HG03139 (cell line): Measurements from ENCODE around the gene SLC44A5.
A peak's percentile ranks its signal among the peaks of the same experiment; 100 is the strongest.
"Not testable (repeated sequence)": the region's sequence is repeated elsewhere in the genome, so short reads cannot be mapped to it uniquely, and the experiment has no call there.

ENCODE experiments used
- ATAC-seq: cut with Tn5 transposase; IDR thresholded peaks from one replicate; pipeline ENCODE4 v1.9.1; 2021; ENCODE audit not compliant: unreplicated experiment

Gene SLC44A5

GRCh38 chr1:75469586-75470173 is 141.2 kb downstream of the SLC44A5 start:
- ATAC-seq = no peak

- ATAC-seq = no peak
Measured at GRCh38 chr1:75461808-75462325, 149.0 kb downstream of the SLC44A5 start.

GRCh38 chr1:75449998-75450397 is 160.9 kb downstream of the SLC44A5 start:
- ATAC-seq = no peak

- ATAC-seq = no peak
Measured at GRCh38 chr1:75444220-75444619, 166.7 kb downstream of the SLC44A5 start.

DNA sequence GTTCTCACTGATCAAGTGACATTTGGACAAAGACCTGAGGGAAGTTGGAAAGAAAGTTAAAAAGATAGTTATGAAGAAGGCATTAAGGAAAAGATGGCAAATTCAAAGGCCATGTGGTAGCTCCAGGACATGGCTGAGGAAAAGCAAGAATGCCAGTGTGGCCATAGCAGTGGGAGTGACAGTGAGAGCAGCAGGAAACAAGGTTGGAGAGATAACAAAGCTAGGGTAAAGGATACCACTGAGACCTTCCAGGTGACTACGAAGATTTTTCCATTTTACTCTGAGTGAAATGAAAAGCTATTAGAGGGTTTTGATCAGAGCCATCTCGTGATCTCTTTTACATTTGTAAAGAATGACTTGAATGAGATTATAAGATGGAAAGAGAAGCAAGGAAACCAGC is 170.6 kb downstream of the SLC44A5 start:
- no peak for ATAC-seq

GRCh38 chr1:75438355-75438754 is 172.6 kb downstream of the SLC44A5 start:
- ATAC-seq = no peak

DNA sequence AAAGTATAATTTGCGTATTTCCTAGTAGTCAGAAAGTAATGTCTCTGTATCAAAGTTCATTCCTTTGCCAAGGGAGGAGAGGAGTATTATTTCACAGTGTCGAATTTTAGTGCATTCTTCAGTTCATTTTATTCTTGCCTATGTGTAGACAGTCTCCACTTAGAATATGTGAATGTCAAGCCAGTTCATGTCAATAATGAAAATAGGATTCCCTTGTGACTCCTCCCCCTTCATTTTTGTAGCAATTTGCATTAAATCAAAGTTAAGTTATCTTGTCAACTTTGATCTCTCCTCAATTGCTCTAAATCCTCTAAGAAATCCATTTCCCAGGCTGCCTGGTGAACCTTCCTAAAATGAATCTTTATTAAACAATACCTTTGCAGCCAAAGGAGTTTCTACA is 179.1 kb downstream of the SLC44A5 start:
- no peak for ATAC-seq

GRCh38 chr1:75430526-75430925 is 180.4 kb downstream of the SLC44A5 start:
- ATAC-seq = no peak

DNA sequence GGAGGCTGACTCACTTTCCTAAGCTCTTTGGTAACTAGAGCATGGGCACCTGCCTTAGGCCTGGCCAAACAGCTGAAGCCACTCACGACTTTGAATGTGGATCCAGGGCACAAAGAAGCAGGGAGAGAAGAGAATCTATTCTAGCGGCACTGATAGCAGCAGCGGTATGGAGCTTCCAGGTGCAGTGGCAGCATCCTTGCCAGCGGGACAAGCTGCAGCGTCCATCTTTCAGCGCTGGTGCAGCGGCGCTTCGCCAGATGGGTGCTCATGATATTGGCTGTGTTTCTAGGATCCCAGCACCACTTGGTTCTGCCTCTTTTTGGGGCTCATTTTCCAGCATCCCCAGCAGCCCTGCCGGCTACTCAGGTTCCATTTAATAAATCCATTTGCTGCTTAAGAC is 184.2 kb downstream of the SLC44A5 start:
- no peak for ATAC-seq

GRCh38 chr1:75425001-75425650 is 185.8 kb downstream of the SLC44A5 start:
- no peak for ATAC-seq

DNA sequence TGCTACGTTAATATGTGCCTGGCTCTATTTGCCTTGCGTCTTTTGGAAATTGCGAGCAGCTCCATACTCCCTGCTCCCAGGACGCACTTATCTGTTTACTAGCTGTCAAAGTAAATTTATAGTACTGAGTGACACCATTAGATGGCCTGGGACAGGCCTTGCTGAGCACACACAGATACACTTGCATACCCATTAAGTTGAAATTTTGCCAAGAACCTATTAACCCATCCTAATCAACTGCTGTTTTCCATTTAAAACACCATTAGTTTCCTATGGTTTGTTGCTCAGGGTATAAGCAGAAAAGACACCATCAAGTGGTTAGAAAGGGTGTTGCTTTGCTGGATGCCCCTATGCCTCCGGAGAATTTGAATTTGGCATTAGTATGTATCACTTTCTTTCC is 187.3 kb downstream of the SLC44A5 start:
- ATAC-seq = no peak

GRCh38 chr1:75423136-75423535 is 187.8 kb downstream of the SLC44A5 start:
- ATAC-seq = no peak

DNA sequence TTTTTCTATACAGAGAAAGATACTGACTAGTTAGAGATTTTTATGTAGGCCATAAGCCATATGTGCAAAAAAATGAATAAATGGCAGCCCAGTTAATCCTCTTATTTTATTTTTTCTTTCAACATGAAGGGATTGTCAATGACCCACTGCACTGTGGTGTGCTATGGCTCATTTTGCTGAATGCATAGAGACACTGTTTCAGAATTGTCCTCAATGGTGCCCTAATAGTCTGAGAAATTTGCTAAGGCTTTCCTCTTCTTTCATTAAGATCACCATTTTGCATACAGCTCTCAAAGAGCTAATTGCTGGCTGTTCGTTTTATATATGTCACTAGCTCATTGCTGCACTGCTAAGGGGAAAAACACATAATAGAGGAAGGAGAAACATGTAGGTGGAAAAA is 189.5 kb downstream of the SLC44A5 start:
- no peak for ATAC-seq

DNA sequence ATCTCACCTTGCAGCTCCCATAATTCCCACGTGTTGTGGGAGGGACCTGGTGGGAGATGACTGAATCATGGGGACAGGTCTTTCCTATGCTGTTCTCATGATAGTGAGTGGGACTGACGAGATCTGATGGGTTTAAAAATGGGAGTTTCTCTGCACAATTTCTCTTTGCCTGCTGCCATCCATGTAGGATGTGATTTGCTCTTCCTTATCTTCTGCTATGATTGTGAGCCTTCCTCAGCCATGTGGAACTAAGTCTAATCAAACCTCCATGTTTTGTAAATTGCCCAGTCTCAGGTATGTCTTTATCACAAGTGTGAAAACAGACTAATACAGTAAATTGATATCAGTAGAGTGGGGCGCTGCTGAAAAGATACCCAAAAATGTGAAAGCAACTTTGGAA is 195.7 kb downstream of the SLC44A5 start:
- ATAC-seq = no peak

DNA sequence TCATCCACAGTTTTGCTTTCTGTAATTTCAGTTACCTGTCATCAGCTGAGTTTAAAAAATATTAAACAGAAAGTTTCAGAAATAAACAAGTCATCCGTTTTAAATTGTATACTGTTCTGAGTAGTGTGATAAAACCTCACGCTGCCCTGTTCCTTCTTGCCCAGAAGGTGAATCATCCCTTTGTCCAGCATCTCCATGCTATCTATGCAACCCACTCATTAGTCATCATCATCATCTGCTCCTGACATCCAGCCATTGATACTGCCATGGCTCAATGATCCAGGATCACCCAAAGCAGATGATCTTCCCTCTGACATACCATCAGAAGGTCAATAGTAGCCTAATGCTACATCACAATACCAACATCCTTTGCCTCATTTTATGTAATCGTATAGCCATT is 198.3 kb downstream of the SLC44A5 start:
- no peak for ATAC-seq

DNA sequence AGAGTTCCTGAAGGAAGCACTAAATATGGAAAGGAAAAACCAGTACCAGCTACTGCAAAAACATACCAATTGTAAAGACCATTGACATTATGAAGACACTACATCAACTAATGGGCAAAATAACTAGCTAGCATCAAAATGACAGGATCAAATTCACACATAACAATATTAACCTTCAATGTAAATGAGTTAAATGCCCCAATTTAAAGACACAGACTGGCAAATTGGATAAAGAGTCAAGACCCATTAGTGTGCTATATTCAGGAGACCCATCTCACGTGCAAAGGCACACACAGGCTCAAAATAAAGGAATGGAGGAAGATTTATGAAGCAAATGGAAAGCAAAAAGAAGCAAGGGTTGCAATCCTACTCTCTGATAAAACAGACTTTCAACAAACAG is 206.2 kb downstream of the SLC44A5 start:
- not testable (repeated sequence) for ATAC-seq

DNA sequence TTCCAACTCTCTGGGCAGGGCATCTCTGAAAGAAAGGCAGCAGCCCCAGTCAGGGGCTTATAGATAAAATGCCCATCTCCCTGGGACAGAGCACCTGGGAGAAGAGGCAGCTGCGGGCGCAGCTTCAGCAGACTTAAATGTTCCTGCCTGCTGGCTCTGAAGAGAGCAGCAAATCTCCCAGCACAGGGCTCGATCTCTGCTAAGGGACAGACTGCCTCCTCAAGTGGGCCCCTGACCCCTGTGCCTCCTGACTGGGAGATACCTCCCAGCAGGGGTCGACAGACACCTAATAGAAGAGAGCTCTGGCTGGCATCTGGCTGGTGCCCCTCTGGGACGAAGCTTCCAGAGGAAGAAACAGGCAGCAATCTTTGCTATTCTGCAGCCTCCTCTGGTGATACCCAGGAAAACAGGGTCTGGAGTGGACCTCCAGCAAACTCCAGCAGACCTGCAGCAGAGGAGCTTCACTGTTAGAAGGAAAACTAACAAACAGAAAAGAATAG is 207.7 kb downstream of the SLC44A5 start:
- ATAC-seq = not testable (repeated sequence)

- no peak for ATAC-seq
Measured at GRCh38 chr1:75400716-75401115, 210.2 kb downstream of the SLC44A5 start.

DNA sequence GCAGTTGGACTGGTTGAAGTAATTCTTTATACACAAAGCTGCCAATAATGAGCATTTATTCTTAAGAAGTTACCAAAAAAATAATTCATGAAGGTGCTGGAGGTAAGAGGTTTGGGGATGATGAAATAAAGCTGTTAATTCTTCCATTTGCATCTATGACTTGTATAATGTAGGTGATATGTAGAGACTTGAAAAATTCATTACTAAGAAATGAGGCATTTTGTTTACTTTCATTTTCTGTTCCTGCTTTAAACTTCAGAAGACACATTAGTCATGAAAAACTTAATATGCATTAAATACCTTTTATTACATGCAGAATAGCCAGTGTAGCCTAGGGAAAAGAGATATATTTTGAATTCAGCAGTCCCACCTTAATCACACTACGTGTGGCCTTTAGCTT is 214.2 kb downstream of the SLC44A5 start:
- no peak for ATAC-seq

DNA sequence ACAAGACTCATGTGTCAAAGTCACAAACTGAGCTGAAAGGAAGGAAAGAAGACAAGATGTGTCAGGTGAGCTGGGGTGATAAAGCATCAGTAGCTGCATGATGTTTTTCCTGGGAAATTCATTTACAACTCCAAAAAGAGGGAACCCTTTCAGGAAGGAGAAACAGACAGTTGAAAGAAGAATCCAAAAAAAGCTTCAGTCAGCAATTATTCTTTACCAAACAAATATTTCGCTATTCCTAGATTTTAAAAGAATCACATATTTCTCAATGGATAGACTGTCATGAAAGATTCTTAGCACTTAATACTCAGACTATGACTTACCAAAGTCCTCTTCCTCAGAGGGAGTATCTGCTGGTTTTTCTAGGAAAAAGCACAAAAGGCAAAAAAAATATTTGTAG is 214.7 kb downstream of the SLC44A5 start:
- no peak for ATAC-seq

DNA sequence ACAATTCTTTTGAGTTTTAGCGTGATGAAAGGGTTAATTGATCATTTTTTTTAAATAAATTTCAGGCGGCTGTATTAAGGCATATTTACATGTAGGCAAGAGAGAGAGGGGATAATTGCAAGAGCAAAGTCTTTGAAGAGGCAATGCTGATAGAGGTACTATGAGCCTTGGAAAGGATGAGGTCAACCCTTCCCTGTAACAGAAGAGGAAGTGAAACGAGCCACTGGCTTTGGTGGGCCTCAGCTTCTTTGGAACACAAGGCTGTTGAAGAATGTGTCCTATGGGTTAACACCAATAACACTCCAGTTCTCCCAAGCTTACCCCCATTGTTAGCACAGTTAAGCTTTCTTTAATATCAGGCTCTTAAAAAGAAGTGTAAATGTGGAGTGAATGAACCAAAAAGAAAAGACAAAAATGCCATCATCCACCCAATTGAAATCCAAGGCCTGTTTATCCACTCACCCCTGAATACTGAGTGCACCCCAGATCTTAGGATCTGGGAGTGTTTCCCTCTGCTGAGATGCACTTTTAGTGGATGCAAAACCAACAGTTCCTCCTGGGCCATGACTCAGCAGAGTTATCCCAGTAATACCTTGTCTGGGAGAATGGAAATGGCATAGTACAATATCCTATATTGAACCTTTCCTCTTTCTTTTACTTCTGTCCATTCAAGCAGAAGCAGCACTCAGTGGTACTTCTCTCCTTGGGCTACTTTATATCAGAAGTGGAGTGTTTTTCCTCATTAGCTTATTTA is 216.4 kb downstream of the SLC44A5 start:
- ATAC-seq = peak; percentile 66

DNA sequence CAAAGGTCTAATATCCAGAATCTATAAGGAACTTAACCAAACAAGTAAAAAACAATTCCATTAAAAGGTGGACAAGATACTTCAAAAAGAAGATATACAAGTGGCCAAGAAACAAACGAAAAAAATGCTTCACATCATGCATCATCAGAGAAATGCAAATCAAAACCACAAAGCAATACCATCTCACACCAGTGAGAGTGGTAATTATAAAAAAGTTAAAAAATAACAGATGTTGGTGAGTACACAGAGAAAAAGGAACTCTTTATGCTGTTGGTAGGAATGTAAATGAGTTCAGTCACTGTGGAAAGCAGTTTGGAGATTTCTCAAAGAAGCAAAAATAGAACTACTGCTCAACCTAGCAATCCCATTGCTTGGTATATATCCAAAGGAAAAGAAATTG is 218.6 kb downstream of the SLC44A5 start:
- ATAC-seq = peak; percentile 94
